ENCODE results near the gene CCNL2. TPM values are rescaled to one million over a fixed set of nuclear protein-coding genes. Genes with fewer than 3 reads are reported as not detected.

CCNL2 gene
- polyA plus RNA-seq, 2 of the 4 experiments (the other 2 are of a cell fraction): 85.5 to 111 TPM

GRCh38 chr1:1359308-1359663, 39.8 kb downstream of the CCNL2 start:
- Histone ChIP-seq H3K4me2 (no peak overlapping the region), H3K27ac (peak overlapping the region in 1 of 2 experiments; percentile 26; a peak in 1 of 6 replicates), H3K4me3 (no peak overlapping the region), H3K9me3 (no peaks in the 10 kb centered on the region), H3K4me1 (peaks cover 25% of the 10 kb centered on the region)
- POLR2A ChIA-PET: interaction anchor here (0.5 kb wide), 1 partner anchor 11 kb away, joined by 3 read pairs; no protein-coding TSS in a partner anchor
- FAIRE-seq: no peak
- CTCF ChIA-PET: interaction anchor here (2.4 kb wide), 1 partner anchor 12 kb away, joined by 17 read pairs; no protein-coding TSS in a partner anchor
- TF ChIP-seq KDM1A (IDR thresholded peaks at IDR 0.05; ENCODE audit: low read depth) (no peak), NPAS2 (CRISPR knock-in tag; IDR thresholded peaks at IDR 0.05; ENCODE audit: borderline replicate concordance) (no peak), POLR2AphosphoS2 (conservative IDR thresholded peaks at IDR 0.05; ENCODE audit: low read length) (no peak), PHF8 (IDR thresholded peaks at IDR 0.05; ENCODE audit: borderline replicate concordance, low read depth) (no peak), ZC3H11A (IDR thresholded peaks at IDR 0.05) (no peak), FOXS1 (CRISPR knock-in tag; IDR thresholded peaks at IDR 0.05) (no peak), MAZ (IDR thresholded peaks at IDR 0.05; ENCODE audit: borderline replicate concordance, low read depth, low read length) (no peak), BCL3 (IDR thresholded peaks at IDR 0.05) (no peak), RNF2 (IDR thresholded peaks at IDR 0.05; ENCODE audit: borderline replicate concordance, low read depth) (no peak), JUNB (IDR thresholded peaks at IDR 0.05) (no peak), USF2 (IDR thresholded peaks at IDR 0.05) (no peak), CHD4 (IDR thresholded peaks at IDR 0.05; ENCODE audit: borderline replicate concordance) (no peak), CBX8 (IDR thresholded peaks at IDR 0.05) (no peak), CEBPB (IDR thresholded peaks at IDR 0.05) (no peak), POLR2A (IDR thresholded peaks at IDR 0.05; ENCODE audit: low read length) (no peak), ATOH8 (CRISPR knock-in tag; IDR thresholded peaks at IDR 0.05; ENCODE audit: low read depth) (no peak), CHD2 (IDR thresholded peaks at IDR 0.05; ENCODE audit: low read length, partially characterized antibody) (no peak), HMGXB4 (CRISPR knock-in tag; IDR thresholded peaks at IDR 0.05; ENCODE audit: borderline replicate concordance) (no peak), FOSL2 (IDR thresholded peaks at IDR 0.05) (no peak), FOSL2 (CRISPR knock-in tag; IDR thresholded peaks at IDR 0.05) (no peak)
- DNase-seq (ENCODE audit: low read depth in 1 of 2, low spot score in 1 of 2): no peak
- 99% methylated on average over 5 of the region's 6 CpGs for WGBS (ENCODE audit: missing lambda C conversion rate)
- no peak for ATAC-seq

- POLR2A ChIA-PET: interaction anchor here (0.5 kb wide), 1 partner anchor 12 kb away, joined by 3 read pairs; no protein-coding TSS in a partner anchor
- H3K4me1 ChIP-seq: peaks cover 31% of the 10 kb centered on the region
Measured at GRCh38 chr1:1358433-1359271, 40.5 kb downstream of the CCNL2 start, which contains the start of gene MXRA8. TSS of gene MXRA8 (minus strand) at chr1:1358555. CDS start at chr1:1358504, 51 bp downstream.

More at GRCh38 chr1:1358433-1359271, 40.5 kb downstream of the CCNL2 start, which contains the start of gene MXRA8:
- ATAC-seq: no peak
- WGBS (ENCODE audit: missing lambda C conversion rate): 80% methylated on average over 4 of the region's 29 CpGs
- CTCF ChIA-PET: interaction anchor here (1.2 to 2.4 kb wide), 2 partner anchors 13 kb away, joined by 6 to 17 read pairs; no protein-coding TSS in a partner anchor
- Histone ChIP-seq H3K4me3 (no peak within 1 kb of the TSS), H3K9me3 (no peaks in the 10 kb centered on the region), H3K27ac (peak within 1 kb of the TSS in 1 of 2 experiments; percentile 30; a peak in 1 of 6 replicates), H3K4me2 (no peak within 1 kb of the TSS)
- no peak for TF ChIP-seq CBX8 (IDR thresholded peaks at IDR 0.05)
- no peak for TF ChIP-seq KDM5A (IDR thresholded peaks at IDR 0.05)
- no peak for TF ChIP-seq BCL3 (IDR thresholded peaks at IDR 0.05)
- TF ChIP-seq MAFK (IDR thresholded peaks at IDR 0.05; ENCODE audit: partially characterized antibody): no peak
- no peak for TF ChIP-seq NR3C1 (IDR thresholded peaks at IDR 0.05)
- no peak for TF ChIP-seq CEBPB (IDR thresholded peaks at IDR 0.05)
- TF ChIP-seq MYC (IDR thresholded peaks at IDR 0.05; ENCODE audit: borderline replicate concordance, low read length): no peak
- TF ChIP-seq PHF8 (IDR thresholded peaks at IDR 0.05; ENCODE audit: borderline replicate concordance, low read depth): no peak
- no peak for FAIRE-seq
- no peak for DNase-seq (ENCODE audit: low read depth in 1 of 2, low spot score in 1 of 2)
